ENCODE measurements around the gene ROR1. TPM values are rescaled to one million over a fixed set of nuclear protein-coding genes. Genes with fewer than 3 reads are reported as not detected.

The ROR1 gene
- total RNA-seq, 4 donors from 2014 or later, result 5.1 to 7.3 (median 6.5) TPM

DNA sequence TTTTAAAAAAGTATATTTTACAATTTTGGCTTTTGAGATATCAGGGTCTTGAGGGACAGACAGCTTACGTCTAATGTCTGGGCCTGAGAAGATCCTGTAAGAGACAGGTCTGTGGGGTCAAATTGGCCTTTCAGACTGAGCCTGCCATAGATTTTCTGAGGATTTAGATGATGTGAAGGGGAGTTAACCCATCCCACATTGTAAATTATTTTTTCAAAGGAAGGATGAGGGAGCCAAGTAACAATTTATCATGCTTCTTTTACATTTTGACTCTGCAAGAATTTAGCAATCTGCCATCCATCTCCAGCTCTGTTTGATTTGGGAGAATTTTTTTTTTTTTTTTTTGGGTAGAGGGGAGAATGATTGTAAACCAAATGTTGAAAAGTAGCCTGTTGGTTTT is 160.9 kb downstream of the ROR1 start:
- no peak overlapping the region for H3K27ac ChIP-seq (replicated peaks in 1 of 4)
- intact Hi-C loops (cut with DNase I), result no loop called here
- no peaks in the 10 kb centered on the region for H3K4me1 ChIP-seq

DNA sequence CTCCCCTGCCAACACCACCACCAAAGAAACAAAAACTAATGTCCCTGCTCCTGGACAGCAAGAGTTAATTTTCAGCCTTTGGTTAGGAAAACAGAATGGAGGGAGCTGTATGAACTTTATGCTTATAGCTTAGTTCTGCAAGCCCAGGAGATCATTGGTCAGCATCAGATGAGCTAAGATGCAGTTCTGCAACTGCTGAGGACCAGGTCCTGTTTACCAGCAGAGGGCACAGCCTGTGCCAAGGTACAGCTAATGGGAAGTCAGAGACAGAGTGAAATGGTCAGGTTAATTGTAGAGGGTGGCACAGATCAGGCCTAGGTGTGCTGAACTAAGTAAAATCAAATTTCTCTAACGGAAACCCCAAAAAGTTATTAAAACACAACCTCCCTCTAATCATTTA is 161.3 kb downstream of the ROR1 start:
- Histone ChIP-seq H3K36me3 (no peaks in the 10 kb centered on the region), H3K9me3 (no peaks in the 10 kb centered on the region)

More for the DNA sequence above, 160.9 kb downstream of the ROR1 start:
- no peaks in the 10 kb centered on the region for H3K27me3 ChIP-seq
- no peak overlapping the region for H3K4me3 ChIP-seq
- no peak for TF ChIP-seq POLR2A (IDR thresholded peaks at IDR 0.05; ENCODE audit: low read depth)
- no peak for TF ChIP-seq EP300 (IDR thresholded peaks at IDR 0.05)
- TF ChIP-seq, protein P1, sequence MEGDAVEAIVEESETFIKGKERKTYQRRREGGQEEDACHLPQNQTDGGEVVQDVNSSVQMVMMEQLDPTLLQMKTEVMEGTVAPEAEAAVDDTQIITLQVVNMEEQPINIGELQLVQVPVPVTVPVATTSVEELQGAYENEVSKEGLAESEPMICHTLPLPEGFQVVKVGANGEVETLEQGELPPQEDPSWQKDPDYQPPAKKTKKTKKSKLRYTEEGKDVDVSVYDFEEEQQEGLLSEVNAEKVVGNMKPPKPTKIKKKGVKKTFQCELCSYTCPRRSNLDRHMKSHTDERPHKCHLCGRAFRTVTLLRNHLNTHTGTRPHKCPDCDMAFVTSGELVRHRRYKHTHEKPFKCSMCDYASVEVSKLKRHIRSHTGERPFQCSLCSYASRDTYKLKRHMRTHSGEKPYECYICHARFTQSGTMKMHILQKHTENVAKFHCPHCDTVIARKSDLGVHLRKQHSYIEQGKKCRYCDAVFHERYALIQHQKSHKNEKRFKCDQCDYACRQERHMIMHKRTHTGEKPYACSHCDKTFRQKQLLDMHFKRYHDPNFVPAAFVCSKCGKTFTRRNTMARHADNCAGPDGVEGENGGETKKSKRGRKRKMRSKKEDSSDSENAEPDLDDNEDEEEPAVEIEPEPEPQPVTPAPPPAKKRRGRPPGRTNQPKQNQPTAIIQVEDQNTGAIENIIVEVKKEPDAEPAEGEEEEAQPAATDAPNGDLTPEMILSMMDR (IDR thresholded peaks at IDR 0.05), result no peak
- TF ChIP-seq POLR2AphosphoS5 (IDR thresholded peaks at IDR 0.05), result no peak
- H3K9me3 ChIP-seq, result no peaks in the 10 kb centered on the region
- no peaks in the 10 kb centered on the region for H3K36me3 ChIP-seq
- no peak for DNase-seq (ENCODE audit: extremely low spot score)
- 95% methylated on average over 1 of the region's 1 CpG for WGBS

DNA sequence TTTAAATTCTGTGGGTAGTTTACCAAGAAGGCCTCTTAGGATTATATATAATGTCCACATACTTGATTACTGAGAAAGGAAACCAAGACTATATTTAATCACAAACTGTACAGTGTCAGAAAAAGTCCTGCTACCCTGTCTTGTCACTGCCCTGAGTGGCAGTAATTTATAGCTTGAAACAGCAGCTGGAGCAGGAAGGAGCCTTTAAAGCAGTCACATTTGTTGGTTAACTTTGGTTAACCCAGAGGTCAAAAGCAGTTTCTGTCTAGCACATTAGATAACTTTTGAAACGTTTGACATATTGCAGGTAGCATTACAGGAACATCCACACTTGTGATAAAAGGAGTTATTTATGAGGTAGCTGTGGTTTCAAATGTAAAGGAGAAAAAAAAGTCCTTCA is 161.7 kb downstream of the ROR1 start:
- H3K4me1 ChIP-seq, result no peaks in the 10 kb centered on the region
- no peaks in the 10 kb centered on the region for H3K27me3 ChIP-seq
- H3K9me3 ChIP-seq, result no peaks in the 10 kb centered on the region
- no peak for TF ChIP-seq POLR2A (IDR thresholded peaks at IDR 0.05; ENCODE audit: low read depth)
- TF ChIP-seq, protein P1 (IDR thresholded peaks at IDR 0.05), result no peak
- no peak for TF ChIP-seq POLR2AphosphoS5 (IDR thresholded peaks at IDR 0.05)
- TF ChIP-seq EP300 (IDR thresholded peaks at IDR 0.05), result no peak
- 63% methylated on average over 1 of the region's 1 CpG for WGBS
- intact Hi-C loops (cut with DNase I), result no loop called here
- DNase-seq (ENCODE audit: extremely low spot score), result no peak
- no peak overlapping the region for H3K27ac ChIP-seq (replicated peaks in 1 of 4)
- H3K36me3 ChIP-seq, result no peaks in the 10 kb centered on the region
- no peak overlapping the region for H3K4me3 ChIP-seq

More for the DNA sequence above, 161.3 kb downstream of the ROR1 start:
- DNase-seq (ENCODE audit: extremely low spot score), result no peak
- Histone ChIP-seq H3K27ac (replicated peaks in 1 of 4) (no peak overlapping the region), H3K4me1 (no peaks in the 10 kb centered on the region), H3K27me3 (no peaks in the 10 kb centered on the region), H3K4me3 (no peak overlapping the region)
- no peak for TF ChIP-seq POLR2AphosphoS5 (IDR thresholded peaks at IDR 0.05)
- TF ChIP-seq, protein P1 (IDR thresholded peaks at IDR 0.05), result no peak
- intact Hi-C loops (cut with DNase I), result no loop called here
- 78% methylated on average over 1 of the region's 1 CpG for WGBS

DNA sequence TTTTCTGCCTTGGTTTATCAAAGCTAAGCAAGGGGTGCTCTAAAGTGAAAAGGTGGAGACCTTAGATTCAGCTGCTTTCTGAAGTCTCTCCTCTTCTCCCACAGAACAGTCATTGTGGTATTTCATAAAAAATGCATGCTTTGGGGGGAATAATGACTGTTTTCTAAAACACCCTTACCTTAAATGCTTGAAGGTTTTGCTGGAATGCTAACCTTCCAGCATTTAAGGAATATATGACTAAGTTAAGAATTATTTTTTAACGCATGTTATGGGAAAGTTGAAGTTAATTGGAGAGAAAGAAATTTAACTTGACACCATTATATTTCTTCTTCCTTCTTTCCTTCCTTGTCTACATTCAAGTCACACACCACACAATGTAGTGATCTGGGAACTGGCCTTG is 162.5 kb downstream of the ROR1 start:
- 93% methylated on average over 1 of the region's 1 CpG for WGBS

DNA sequence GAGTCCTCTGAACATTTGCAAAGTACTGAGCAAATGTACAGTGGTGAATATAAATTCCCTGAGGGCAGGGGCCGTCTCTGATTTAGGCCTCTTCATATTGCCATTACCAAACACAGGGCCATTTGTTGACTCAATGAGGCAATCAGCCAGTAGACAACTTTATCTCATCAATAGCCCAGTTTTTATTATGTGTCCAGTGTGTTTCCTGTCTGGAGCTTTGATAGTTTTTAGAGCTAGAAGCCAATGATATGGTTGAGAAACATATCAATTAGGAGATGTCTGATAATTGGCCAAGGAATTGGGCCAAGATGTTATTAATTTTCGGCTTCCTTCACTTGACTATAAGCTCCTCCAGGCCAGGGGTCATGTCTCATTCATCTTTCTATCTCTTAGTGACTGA is 163.0 kb downstream of the ROR1 start:
- TF ChIP-seq, protein P1 (IDR thresholded peaks at IDR 0.05), result no peak
- TF ChIP-seq POLR2AphosphoS5 (IDR thresholded peaks at IDR 0.05) (no peak), POLR2A (IDR thresholded peaks at IDR 0.05; ENCODE audit: low read depth) (no peak), EP300 (IDR thresholded peaks at IDR 0.05) (no peak)
- intact Hi-C loops (cut with DNase I), result no loop called here
- WGBS, result 68% methylated on average over 2 of the region's 2 CpGs
- no peaks in the 10 kb centered on the region for H3K36me3 ChIP-seq
- no peak overlapping the region for H3K4me3 ChIP-seq
- H3K4me1 ChIP-seq, result no peaks in the 10 kb centered on the region
- no peak for DNase-seq (ENCODE audit: extremely low spot score)
- no peak overlapping the region for H3K27ac ChIP-seq (replicated peaks in 1 of 4)
- H3K9me3 ChIP-seq, result no peaks in the 10 kb centered on the region
- no peaks in the 10 kb centered on the region for H3K27me3 ChIP-seq

More for the DNA sequence above, 162.5 kb downstream of the ROR1 start:
- Histone ChIP-seq H3K9me3 (no peaks in the 10 kb centered on the region), H3K36me3 (no peaks in the 10 kb centered on the region), H3K27ac (replicated peaks in 1 of 4) (no peak overlapping the region), H3K4me3 (no peak overlapping the region), H3K4me1 (no peaks in the 10 kb centered on the region), H3K27me3 (no peaks in the 10 kb centered on the region)
- intact Hi-C loops (cut with DNase I), result no loop called here
- no peak for TF ChIP-seq EP300 (IDR thresholded peaks at IDR 0.05)
- no peak for TF ChIP-seq POLR2A (IDR thresholded peaks at IDR 0.05; ENCODE audit: low read depth)
- TF ChIP-seq, protein P1 (IDR thresholded peaks at IDR 0.05), result no peak
- no peak for TF ChIP-seq POLR2AphosphoS5 (IDR thresholded peaks at IDR 0.05)
- no peak for DNase-seq (ENCODE audit: extremely low spot score)
